Measurements from ENCODE around the gene GRID2. TPM values are rescaled to one million over a fixed set of nuclear protein-coding genes. Genes with fewer than 3 reads are reported as not detected.

The GRID2 gene
- total and polyA plus RNA-seq, 9 of the 15 experiments (the other 6 are each of a cell fraction or from before 2014, with no cell fraction given) = 0.04 TPM; not detected in 7

GRCh38 chr4:92847026-92847425, 543.3 kb downstream of the GRID2 start:
- no peak overlapping the region for H3K9ac ChIP-seq (ENCODE audit: insufficient read depth in 1 of 2, low read depth in 2 of 2, low read length in 2 of 2)
- no peaks in the 10 kb centered on the region for H3K79me2 ChIP-seq (ENCODE audit: control insufficient read depth, insufficient read depth, low read length)
- H3K27me3 ChIP-seq (ENCODE audit: control insufficient read depth in 2 of 2, insufficient read depth in 2 of 2, low read length in 2 of 2) = no peaks in the 10 kb centered on the region
- H3K27ac ChIP-seq (ENCODE audit: extremely low read depth, low read depth, low read length) = no peak overlapping the region
- H3K4me2 ChIP-seq (ENCODE audit: insufficient read depth, low read length) = no peak overlapping the region
- intact Hi-C loops (cut with micrococcal nuclease) (no loop called here), in situ Hi-C loops (cut with MboI) (no loop called here)
- ChIA-PET POLR2A (no interaction called here), CTCF (ENCODE audit: low intra/inter-chr PET ratio) (no interaction called here)
- TF ChIP-seq ZMIZ1 (IDR thresholded peaks at IDR 0.05; ENCODE audit: low read depth in 2 of 2, low read length in 2 of 2) (no peak), ZNF75A (CRISPR knock-in tag; IDR thresholded peaks at IDR 0.05) (no peak), ZFPM2 (CRISPR knock-in tag; IDR thresholded peaks at IDR 0.05) (no peak), ZHX1 (conservative IDR thresholded peaks at IDR 0.05; ENCODE audit: low read length) (no peak)
- FAIRE-seq = no peak
- H3K36me3 ChIP-seq (ENCODE audit: control insufficient read depth, insufficient read depth, low read length) = no peaks in the 10 kb centered on the region
- no peaks in the 10 kb centered on the region for H4K20me1 ChIP-seq (replicated peaks; ENCODE audit: control insufficient read depth, insufficient read depth, low read length)
- BruUV-seq (replicated peaks) = no TSS peak
- no peak for DNase-seq (ENCODE audit: extremely low read depth in 1 of 4, low spot score in 3 of 4)
- no peaks in the 10 kb centered on the region for H3K9me3 ChIP-seq (replicated peaks; ENCODE audit: control insufficient read depth, insufficient read depth, low read depth, low read length)
- no peak overlapping the region for H3K4me3 ChIP-seq
- H3K9me1 ChIP-seq (ENCODE audit: control insufficient read depth, insufficient read depth, low read length) = no peaks in the 10 kb centered on the region
- ATAC-seq = no peak
- no peaks in the 10 kb centered on the region for H3K4me1 ChIP-seq (replicated peaks in 1 of 2; ENCODE audit: control insufficient read depth in 2 of 2, insufficient read depth in 2 of 2, low read length in 2 of 2)
- no peak overlapping the region for H2AFZ ChIP-seq (ENCODE audit: low read depth, low read length)
